Measurements from ENCODE around the gene REEP5. TPM values are rescaled to one million over a fixed set of nuclear protein-coding genes. Genes with fewer than 3 reads are reported as not detected.

Gene REEP5
- total RNA-seq, 3 donors from 2014 or later, result 58.6 to 83.8 (median 75.7) TPM

DNA sequence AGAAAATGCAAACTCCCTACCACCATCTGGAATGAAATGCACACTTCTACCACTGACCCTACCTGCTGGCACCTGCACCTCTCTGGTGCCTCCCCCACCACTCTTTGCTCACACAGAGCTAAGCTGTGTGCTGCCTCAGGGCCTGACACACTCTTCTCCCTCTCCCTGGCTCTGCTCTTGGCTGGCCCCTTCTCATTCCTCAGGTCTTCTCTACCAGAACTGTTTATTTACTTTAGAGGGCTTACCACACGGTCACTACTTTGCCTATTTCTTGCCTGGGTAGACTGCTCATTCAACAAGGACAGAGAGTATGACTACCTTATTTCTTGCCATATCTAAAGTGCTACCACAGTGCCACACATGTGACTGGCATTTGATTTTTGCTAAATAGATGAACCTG lies 3.3 kb downstream of the REEP5 start:
- Histone ChIP-seq H3K9me3 (no peaks in the 10 kb centered on the region), H3K36me3 (ENCODE audit: low read depth) (no peaks in the 10 kb centered on the region), H3K4me1 (ENCODE audit: low read depth) (peaks cover 35% of the 10 kb centered on the region), H3K4me3 (no peak overlapping the region)
- no peak for ATAC-seq
- intact Hi-C loops (cut with DNase I, micrococcal nuclease), result no loop called here
- no peak for TF ChIP-seq CTCF (IDR thresholded peaks at IDR 0.05)
- DNase-seq, result no peak

GRCh38 chr5:112918136-112918535 lies 3.9 kb downstream of the REEP5 start:
- H3K4me1 ChIP-seq (ENCODE audit: low read depth), result peaks cover 35% of the 10 kb centered on the region
- DNase-seq (no peak), ATAC-seq (no peak)
- H3K36me3 ChIP-seq (ENCODE audit: low read depth), result no peaks in the 10 kb centered on the region
- intact Hi-C loops (cut with DNase I, micrococcal nuclease), result no loop called here
- H3K9me3 ChIP-seq, result no peaks in the 10 kb centered on the region
- TF ChIP-seq CTCF (IDR thresholded peaks at IDR 0.05), result no peak
- H3K4me3 ChIP-seq, result no peak overlapping the region

DNA sequence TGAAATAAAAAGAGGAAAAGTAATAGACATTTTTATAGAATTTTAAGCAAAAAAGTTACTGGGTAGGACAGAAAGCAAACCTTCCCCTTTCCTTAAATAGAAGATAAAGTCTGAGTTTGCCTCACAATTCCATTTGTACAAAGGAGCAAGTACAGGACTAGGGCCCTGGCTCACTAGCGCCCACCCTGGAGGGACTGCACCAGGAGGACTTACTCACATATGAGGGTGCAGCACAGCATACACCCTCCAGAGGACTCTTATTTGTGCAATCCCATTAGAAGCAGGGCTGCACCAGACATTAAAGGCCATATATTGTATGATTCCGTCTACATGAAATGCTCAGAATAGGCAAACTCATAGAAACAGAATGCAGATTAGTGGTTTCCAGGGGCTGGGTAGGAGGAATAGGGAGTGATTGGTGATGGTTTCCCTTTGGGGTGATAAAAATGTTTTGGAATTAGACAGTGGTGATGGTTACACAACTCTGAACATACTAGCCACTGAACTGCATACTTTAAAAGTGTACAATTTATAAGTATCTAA lies 4.5 kb downstream of the REEP5 start:
- ATAC-seq (no peak), DNase-seq (no peak)
- Histone ChIP-seq H3K4me1 (ENCODE audit: low read depth) (peaks cover 33% of the 10 kb centered on the region), H3K4me3 (no peak overlapping the region), H3K36me3 (ENCODE audit: low read depth) (no peaks in the 10 kb centered on the region), H3K9me3 (no peaks in the 10 kb centered on the region)
- TF ChIP-seq CTCF (IDR thresholded peaks at IDR 0.05), result no peak
- intact Hi-C loops (cut with DNase I, micrococcal nuclease), result no loop called here

GRCh38 chr5:112915831-112916230 lies 6.2 kb downstream of the REEP5 start:
- peak; percentile 48 for ATAC-seq
- DNase-seq, result no peak
- no peak overlapping the region for H3K4me3 ChIP-seq
- intact Hi-C loops (cut with DNase I, micrococcal nuclease), result no loop called here
- H3K4me1 ChIP-seq (ENCODE audit: low read depth), result peaks cover 31% of the 10 kb centered on the region
- no peaks in the 10 kb centered on the region for H3K36me3 ChIP-seq (ENCODE audit: low read depth)
- no peaks in the 10 kb centered on the region for H3K9me3 ChIP-seq
- TF ChIP-seq CTCF (IDR thresholded peaks at IDR 0.05), result no peak

GRCh38 chr5:112914584-112914983 lies 7.4 kb downstream of the REEP5 start:
- ATAC-seq, result peak; percentile 46
- Histone ChIP-seq H3K4me1 (ENCODE audit: low read depth) (peaks cover 27% of the 10 kb centered on the region), H3K9me3 (no peaks in the 10 kb centered on the region), H3K4me3 (no peak overlapping the region), H3K36me3 (ENCODE audit: low read depth) (no peaks in the 10 kb centered on the region)
- intact Hi-C loops (cut with DNase I, micrococcal nuclease), result no loop called here
- no peak for DNase-seq
- TF ChIP-seq CTCF (IDR thresholded peaks at IDR 0.05), result no peak

- no peaks in the 10 kb centered on the region for H3K9me3 ChIP-seq
- ATAC-seq (no peak), DNase-seq (no peak)
- no peaks in the 10 kb centered on the region for H3K36me3 ChIP-seq (ENCODE audit: low read depth)
- no peak overlapping the region for H3K4me3 ChIP-seq
- intact Hi-C loops (cut with DNase I, micrococcal nuclease), result no loop called here
- no peak for TF ChIP-seq CTCF (IDR thresholded peaks at IDR 0.05)
- H3K4me1 ChIP-seq (ENCODE audit: low read depth), result peaks cover 7% of the 10 kb centered on the region
Observed at GRCh38 chr5:112910529-112910928, 11.5 kb downstream of the REEP5 start.
